Neural cell (in vitro differentiated cells): ENCODE results near the gene RETN.

Experiments used
- EP300 ChIP-seq: fragments of 450-650 bp; conservative IDR thresholded peaks from 2 replicates; pipeline ENCODE4 v1.6.1; 2014; ENCODE audit warnings: antibody characterized with exemption, mild to moderate bottlenecking, moderate library complexity; ENCODE audit not compliant: poor library complexity, severe bottlenecking
- EZH2 ChIP-seq: fragments of 200-600, 300-800 bp; shearing (Covaris generic), sonication (generic); IDR thresholded peaks from 2 replicates; pipeline ENCODE4 v1.6.1; 2014; ENCODE audit warnings: antibody characterized with exemption, low read length, borderline replicate concordance, mild to moderate bottlenecking; ENCODE audit not compliant: insufficient read depth, poor library complexity, severe bottlenecking
- RAD21 ChIP-seq: fragments of 450-650 bp; conservative IDR thresholded peaks from 2 replicates; pipeline ENCODE4 v1.6.1; 2014; ENCODE audit warnings: antibody characterized with exemption, mild to moderate bottlenecking, moderate library complexity
- SMC3 ChIP-seq: fragments of 450-650 bp; conservative IDR thresholded peaks from 2 replicates; pipeline ENCODE4 v1.6.1; 2014; ENCODE audit warnings: antibody characterized with exemption, mild to moderate bottlenecking, moderate library complexity; ENCODE audit not compliant: poor library complexity
- TF ChIP-seq, protein P1 (sequence below): fragments of 450-650 bp; IDR thresholded peaks from 2 replicates; pipeline ENCODE4 v1.5.1; 2014; ENCODE audit warnings: antibody characterized with exemption, mild to moderate bottlenecking, moderate library complexity; ENCODE audit not compliant: poor library complexity, severe bottlenecking
- TF ChIP-seq, protein P2 (sequence below): IDR thresholded peaks from 2 replicates; pipeline ENCODE4 v1.6.1; 2012; ENCODE audit warnings: borderline replicate concordance

DNA sequence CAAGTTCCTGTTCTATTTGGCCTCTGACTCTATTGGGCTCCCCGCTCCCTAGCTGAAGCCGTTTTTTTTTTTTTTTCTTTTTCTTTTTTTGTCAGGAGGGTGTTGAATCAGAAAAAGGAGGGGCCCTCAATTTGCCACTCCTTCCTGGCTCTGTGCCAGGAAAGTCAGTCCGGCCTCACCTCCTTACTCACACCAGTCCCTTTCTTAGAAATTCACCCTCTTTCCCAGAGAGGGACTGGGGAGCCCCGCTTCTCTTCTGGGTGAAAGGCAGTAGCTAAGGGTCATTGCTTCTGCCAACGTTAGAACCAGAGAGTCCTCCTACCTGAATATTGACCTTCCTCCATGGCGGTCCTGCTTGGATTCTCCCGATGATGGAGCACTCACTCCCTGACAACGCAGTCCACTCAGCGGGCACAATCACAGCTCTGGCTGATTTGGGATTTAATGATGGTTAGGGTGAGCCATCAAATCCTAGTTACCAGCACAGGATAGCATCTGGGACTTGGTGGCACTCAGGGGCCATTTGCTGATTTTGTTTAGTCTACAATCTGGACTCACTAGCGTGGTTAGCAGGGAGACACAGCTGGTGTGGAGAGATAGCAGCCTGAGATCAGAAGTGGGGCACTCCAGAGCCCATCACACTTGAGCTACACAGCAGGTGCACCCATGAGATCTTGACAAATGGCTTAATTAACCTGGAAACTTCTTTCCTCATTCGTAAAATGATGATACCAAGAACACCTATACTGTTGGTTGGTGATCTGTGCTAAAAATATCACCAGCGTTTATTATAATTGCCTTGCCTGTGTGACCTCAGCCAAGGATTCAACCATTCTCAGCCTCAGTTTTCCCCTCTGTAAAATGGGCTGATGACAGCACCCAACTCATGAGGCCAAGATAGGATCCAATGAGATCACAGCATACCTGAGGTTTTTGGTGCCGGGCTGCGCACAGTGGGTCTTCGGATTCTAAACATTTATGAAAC, 30.9 kb downstream of the RETN start:
- TF ChIP-seq, protein P1, sequence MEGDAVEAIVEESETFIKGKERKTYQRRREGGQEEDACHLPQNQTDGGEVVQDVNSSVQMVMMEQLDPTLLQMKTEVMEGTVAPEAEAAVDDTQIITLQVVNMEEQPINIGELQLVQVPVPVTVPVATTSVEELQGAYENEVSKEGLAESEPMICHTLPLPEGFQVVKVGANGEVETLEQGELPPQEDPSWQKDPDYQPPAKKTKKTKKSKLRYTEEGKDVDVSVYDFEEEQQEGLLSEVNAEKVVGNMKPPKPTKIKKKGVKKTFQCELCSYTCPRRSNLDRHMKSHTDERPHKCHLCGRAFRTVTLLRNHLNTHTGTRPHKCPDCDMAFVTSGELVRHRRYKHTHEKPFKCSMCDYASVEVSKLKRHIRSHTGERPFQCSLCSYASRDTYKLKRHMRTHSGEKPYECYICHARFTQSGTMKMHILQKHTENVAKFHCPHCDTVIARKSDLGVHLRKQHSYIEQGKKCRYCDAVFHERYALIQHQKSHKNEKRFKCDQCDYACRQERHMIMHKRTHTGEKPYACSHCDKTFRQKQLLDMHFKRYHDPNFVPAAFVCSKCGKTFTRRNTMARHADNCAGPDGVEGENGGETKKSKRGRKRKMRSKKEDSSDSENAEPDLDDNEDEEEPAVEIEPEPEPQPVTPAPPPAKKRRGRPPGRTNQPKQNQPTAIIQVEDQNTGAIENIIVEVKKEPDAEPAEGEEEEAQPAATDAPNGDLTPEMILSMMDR = no peak
- TF ChIP-seq EZH2 (no peak), EP300 (no peak), RAD21 (no peak), SMC3 (no peak)
- TF ChIP-seq, protein P2, sequence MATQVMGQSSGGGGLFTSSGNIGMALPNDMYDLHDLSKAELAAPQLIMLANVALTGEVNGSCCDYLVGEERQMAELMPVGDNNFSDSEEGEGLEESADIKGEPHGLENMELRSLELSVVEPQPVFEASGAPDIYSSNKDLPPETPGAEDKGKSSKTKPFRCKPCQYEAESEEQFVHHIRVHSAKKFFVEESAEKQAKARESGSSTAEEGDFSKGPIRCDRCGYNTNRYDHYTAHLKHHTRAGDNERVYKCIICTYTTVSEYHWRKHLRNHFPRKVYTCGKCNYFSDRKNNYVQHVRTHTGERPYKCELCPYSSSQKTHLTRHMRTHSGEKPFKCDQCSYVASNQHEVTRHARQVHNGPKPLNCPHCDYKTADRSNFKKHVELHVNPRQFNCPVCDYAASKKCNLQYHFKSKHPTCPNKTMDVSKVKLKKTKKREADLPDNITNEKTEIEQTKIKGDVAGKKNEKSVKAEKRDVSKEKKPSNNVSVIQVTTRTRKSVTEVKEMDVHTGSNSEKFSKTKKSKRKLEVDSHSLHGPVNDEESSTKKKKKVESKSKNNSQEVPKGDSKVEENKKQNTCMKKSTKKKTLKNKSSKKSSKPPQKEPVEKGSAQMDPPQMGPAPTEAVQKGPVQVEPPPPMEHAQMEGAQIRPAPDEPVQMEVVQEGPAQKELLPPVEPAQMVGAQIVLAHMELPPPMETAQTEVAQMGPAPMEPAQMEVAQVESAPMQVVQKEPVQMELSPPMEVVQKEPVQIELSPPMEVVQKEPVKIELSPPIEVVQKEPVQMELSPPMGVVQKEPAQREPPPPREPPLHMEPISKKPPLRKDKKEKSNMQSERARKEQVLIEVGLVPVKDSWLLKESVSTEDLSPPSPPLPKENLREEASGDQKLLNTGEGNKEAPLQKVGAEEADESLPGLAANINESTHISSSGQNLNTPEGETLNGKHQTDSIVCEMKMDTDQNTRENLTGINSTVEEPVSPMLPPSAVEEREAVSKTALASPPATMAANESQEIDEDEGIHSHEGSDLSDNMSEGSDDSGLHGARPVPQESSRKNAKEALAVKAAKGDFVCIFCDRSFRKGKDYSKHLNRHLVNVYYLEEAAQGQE = no peak
